Stomach (tissue), 4 donors: ENCODE data around the gene SCGB1D1.

Source experiments
- EP300 ChIP-seq: sonication (generic); formaldehyde crosslinking; IDR thresholded peaks from one replicate; pipeline ENCODE4 v1.6.1; 2017; ENCODE audit warnings: antibody characterized with exemption
- POLR2A ChIP-seq, 4 donors: fragments of 450-650 bp; IDR thresholded peaks; one replicate each; pipeline ENCODE4 v1.6.1; 2016; ENCODE audit warnings: antibody characterized with exemption in 4 of 4, control low read depth in 2 of 4, mild to moderate bottlenecking in 1 of 4, moderate library complexity in 1 of 4
- POLR2AphosphoS5 ChIP-seq, 3 donors: sonication (generic); formaldehyde crosslinking; IDR thresholded peaks; one replicate each; pipeline ENCODE4 v1.6.1; 2016; ENCODE audit warnings: antibody characterized with exemption in 3 of 3
- TF ChIP-seq, protein P1 (sequence below), 7 experiments: fragments of 450-650 bp in 4 of 7; fragments of 200-600 bp in 3 of 7; sonication (generic) in 3 of 7; IDR thresholded peaks; one replicate each; pipeline ENCODE4 v1.5.1; 2016 to 2019; ENCODE audit warnings: antibody characterized with exemption in 7 of 7, control low read depth in 2 of 7, mild to moderate bottlenecking in 1 of 7

DNA sequence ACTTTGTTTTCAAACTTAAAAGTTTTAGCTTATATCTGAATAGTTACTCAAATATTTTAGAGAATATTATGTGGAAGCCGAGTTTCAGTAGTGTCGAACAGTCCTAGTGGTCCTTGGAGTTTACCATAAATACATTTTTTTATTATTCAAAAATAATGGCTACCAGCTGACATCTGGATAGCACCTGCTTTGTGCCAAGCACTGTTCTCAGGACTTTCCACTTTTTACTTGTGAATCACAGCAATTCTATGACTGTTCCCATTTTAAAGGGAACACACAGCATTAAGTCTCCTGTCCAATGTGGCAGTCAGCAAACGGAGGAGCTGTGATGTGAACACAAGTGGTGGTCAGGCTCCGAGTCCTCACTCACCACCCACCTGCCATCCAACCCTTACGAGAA is 14.4 kb downstream of the SCGB1D1 start:
- TF ChIP-seq POLR2A (IDR thresholded peaks at IDR 0.05): no peak
- TF ChIP-seq, protein P1, sequence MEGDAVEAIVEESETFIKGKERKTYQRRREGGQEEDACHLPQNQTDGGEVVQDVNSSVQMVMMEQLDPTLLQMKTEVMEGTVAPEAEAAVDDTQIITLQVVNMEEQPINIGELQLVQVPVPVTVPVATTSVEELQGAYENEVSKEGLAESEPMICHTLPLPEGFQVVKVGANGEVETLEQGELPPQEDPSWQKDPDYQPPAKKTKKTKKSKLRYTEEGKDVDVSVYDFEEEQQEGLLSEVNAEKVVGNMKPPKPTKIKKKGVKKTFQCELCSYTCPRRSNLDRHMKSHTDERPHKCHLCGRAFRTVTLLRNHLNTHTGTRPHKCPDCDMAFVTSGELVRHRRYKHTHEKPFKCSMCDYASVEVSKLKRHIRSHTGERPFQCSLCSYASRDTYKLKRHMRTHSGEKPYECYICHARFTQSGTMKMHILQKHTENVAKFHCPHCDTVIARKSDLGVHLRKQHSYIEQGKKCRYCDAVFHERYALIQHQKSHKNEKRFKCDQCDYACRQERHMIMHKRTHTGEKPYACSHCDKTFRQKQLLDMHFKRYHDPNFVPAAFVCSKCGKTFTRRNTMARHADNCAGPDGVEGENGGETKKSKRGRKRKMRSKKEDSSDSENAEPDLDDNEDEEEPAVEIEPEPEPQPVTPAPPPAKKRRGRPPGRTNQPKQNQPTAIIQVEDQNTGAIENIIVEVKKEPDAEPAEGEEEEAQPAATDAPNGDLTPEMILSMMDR (IDR thresholded peaks at IDR 0.05): no peak
- TF ChIP-seq POLR2AphosphoS5 (IDR thresholded peaks at IDR 0.05): no peak
- no peak for TF ChIP-seq EP300
